ENCODE data around the gene HDAC4.

DNA sequence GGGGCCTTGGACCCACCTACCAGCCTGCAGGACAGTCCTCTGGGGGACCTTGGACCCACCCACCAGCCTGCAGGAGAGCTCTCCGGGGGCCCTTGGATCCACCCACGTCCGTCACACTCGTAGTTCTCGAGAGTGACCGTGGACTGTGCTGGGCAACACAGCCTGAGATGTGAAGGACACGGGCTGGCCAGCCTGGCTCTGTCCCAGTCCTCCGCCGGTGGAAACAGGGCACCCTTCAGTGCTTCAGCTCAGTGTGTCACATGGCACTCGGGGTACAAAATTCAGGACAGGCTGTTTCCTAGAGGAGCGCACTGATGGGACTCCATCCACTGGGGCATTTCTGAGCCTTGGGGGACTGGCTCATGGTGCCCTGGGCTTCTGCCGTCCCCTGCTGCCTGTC, 341.0 kb downstream of the HDAC4 start:
- no peak for TF ChIP-seq EZH2 (IDR thresholded peaks at IDR 0.05; ENCODE audit: borderline replicate concordance, insufficient read depth, low read depth, low read length, poor library complexity, severe bottlenecking)
- TF ChIP-seq, protein P1, sequence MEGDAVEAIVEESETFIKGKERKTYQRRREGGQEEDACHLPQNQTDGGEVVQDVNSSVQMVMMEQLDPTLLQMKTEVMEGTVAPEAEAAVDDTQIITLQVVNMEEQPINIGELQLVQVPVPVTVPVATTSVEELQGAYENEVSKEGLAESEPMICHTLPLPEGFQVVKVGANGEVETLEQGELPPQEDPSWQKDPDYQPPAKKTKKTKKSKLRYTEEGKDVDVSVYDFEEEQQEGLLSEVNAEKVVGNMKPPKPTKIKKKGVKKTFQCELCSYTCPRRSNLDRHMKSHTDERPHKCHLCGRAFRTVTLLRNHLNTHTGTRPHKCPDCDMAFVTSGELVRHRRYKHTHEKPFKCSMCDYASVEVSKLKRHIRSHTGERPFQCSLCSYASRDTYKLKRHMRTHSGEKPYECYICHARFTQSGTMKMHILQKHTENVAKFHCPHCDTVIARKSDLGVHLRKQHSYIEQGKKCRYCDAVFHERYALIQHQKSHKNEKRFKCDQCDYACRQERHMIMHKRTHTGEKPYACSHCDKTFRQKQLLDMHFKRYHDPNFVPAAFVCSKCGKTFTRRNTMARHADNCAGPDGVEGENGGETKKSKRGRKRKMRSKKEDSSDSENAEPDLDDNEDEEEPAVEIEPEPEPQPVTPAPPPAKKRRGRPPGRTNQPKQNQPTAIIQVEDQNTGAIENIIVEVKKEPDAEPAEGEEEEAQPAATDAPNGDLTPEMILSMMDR (IDR thresholded peaks at IDR 0.05): no peak
